ENCODE results near the gene TMC4.
"Not testable (repeated sequence)": the region's sequence is repeated elsewhere in the genome, so short reads cannot be mapped to it uniquely, and the experiment has no call there.

Gene TMC4

GRCh38 chr19:54173951-54174834, 1.2 kb upstream of the TMC4 start:
- DNase-seq, result no peak

- DNase-seq, result no peak
Observed at GRCh38 chr19:54173359-54173699, 369 bp upstream of the TMC4 start.

- not testable (repeated sequence) for DNase-seq
Observed at GRCh38 chr19:54171736-54172431, 1.1 kb downstream of the TMC4 start.

GRCh38 chr19:54169149-54169740, 3.7 kb downstream of the TMC4 start:
- no peak for DNase-seq

GRCh38 chr19:54168174-54168917, 4.6 kb downstream of the TMC4 start:
- DNase-seq, result peak; percentile 61

GRCh38 chr19:54165222-54165621, 7.7 kb downstream of the TMC4 start:
- no peak for DNase-seq

GRCh38 chr19:54164369-54165068, 8.4 kb downstream of the TMC4 start:
- no peak for DNase-seq

GRCh38 chr19:54162884-54163283, 10.1 kb downstream of the TMC4 start:
- no peak for DNase-seq

- DNase-seq, result no peak
Observed at GRCh38 chr19:54162241-54162805, 10.6 kb downstream of the TMC4 start.

- DNase-seq, result no peak
Observed at GRCh38 chr19:54160854-54161253, 12.1 kb downstream of the TMC4 start.

GRCh38 chr19:54160182-54160811, 12.7 kb downstream of the TMC4 start:
- no peak for DNase-seq

- peak; percentile 100 for DNase-seq
Observed at GRCh38 chr19:54159352-54160181, 13.4 kb downstream of the TMC4 start, which contains the start of gene LENG1. Gene LENG1 (minus strand): TSS chr19:54159721. CDS start chr19:54159695, 26 bp downstream.

GRCh38 chr19:54158812-54159351, 14.1 kb downstream of the TMC4 start:
- no peak for DNase-seq

- DNase-seq, result no peak
Observed at GRCh38 chr19:54156953-54157352, 16.0 kb downstream of the TMC4 start.

- no peak for DNase-seq
Observed at GRCh38 chr19:54156490-54156889, 16.5 kb downstream of the TMC4 start.

- DNase-seq, result no peak
Observed at GRCh38 chr19:54155694-54156093, 17.3 kb downstream of the TMC4 start.

GRCh38 chr19:54154603-54155345, 18.2 kb downstream of the TMC4 start:
- no peak for DNase-seq

- DNase-seq, result no peak
Observed at GRCh38 chr19:54153731-54154326, 19.1 kb downstream of the TMC4 start.

- no peak for DNase-seq
Observed at GRCh38 chr19:54152878-54153524, 20.0 kb downstream of the TMC4 start.
